AG09309 (cell line): ENCODE results near the gene RHOB.
"Not testable (repeated sequence)": the region's sequence is repeated elsewhere in the genome, so short reads cannot be mapped to it uniquely, and the experiment has no call there.

Experiments
- DNase-seq: peaks from one replicate; pipeline ENCODE4 v3.0.0-alpha.2; 2010; ENCODE audit warnings: low read depth
- H3K4me3 ChIP-seq: 2 replicates; pipeline ENCODE4 v1.5.1; 2011; ENCODE audit warnings: mild to moderate bottlenecking, low read depth, low read length, moderate library complexity; ENCODE audit not compliant: control insufficient read depth
- TF ChIP-seq, protein P1 (sequence below): IDR thresholded peaks from 2 replicates; pipeline ENCODE4 v1.5.1; 2011; ENCODE audit warnings: mild to moderate bottlenecking, low read depth, low read length, inconsistent platforms; ENCODE audit not compliant: insufficient read depth, control insufficient read depth; ENCODE audit errors: missing control alignments

The RHOB gene

DNA sequence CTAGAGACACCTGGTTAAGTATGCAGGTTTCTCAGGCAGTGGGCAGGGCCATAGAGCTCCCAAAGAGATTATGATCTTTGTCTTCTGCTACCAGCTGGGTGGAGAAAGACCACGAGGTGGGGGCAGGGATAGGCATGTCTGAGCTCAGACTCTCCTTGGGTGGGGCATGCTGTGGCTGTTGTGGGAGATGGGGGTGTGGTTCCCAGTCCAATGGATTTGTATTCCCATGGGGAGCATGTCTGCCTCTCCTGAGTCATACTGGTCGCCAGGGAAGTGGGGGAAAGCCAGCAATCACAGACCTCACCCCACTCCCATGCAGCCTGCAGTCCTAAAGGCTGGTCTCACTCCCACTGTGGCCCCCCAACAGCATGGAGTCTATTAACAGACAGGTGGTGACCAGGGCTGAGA is 31.4 kb upstream of the RHOB start:
- no peak for DNase-seq
- TF ChIP-seq, protein P1, sequence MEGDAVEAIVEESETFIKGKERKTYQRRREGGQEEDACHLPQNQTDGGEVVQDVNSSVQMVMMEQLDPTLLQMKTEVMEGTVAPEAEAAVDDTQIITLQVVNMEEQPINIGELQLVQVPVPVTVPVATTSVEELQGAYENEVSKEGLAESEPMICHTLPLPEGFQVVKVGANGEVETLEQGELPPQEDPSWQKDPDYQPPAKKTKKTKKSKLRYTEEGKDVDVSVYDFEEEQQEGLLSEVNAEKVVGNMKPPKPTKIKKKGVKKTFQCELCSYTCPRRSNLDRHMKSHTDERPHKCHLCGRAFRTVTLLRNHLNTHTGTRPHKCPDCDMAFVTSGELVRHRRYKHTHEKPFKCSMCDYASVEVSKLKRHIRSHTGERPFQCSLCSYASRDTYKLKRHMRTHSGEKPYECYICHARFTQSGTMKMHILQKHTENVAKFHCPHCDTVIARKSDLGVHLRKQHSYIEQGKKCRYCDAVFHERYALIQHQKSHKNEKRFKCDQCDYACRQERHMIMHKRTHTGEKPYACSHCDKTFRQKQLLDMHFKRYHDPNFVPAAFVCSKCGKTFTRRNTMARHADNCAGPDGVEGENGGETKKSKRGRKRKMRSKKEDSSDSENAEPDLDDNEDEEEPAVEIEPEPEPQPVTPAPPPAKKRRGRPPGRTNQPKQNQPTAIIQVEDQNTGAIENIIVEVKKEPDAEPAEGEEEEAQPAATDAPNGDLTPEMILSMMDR = no peak
- no peak overlapping the region for H3K4me3 ChIP-seq

DNA sequence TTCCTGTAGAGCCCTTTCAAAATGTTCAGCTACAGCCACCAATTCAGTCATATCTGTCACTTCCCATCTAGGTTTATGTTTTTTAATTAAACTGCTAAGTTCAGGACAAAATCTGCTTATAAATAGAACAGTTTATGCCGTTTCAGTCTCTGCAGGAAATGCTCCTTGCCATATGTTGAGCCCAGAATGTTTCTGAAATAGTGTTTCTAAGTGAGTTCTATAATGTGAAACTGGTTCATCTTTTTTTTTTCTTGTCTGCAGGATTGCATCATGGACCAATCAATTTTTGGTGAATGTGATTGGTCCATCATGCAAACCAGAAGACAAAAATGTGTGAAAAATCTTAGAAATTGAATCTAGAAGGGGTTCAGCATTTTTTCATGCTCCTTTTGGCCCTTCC is 30.2 kb upstream of the RHOB start:
- DNase-seq = no peak

DNA sequence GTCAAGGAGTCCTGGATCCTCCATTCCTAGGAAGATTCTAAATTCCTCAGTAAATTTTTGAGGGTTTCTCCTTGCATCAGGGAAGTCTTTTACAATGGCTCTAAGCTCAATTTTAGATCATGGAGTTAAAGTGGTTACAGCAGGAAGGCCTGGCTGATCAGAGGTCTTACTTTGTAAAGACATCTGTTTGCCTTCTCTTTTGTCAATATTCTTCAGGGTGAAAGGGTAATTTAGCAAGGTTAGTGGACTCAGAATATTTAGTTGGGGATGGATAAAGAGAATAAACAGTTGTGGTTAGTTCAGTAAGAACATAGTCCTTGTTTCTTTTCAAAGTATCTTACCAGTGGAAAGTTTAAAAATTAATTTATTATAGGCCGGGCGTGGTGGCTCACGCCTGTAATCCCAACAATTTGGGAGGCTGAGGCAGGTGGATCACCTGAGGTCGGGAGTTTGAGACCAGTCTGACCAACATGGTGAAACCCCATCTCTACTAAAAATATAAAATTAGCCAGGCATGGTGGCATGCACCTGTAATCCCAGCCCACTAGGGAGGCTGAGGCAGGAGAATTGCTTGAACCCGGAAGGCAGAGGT is 29.5 kb upstream of the RHOB start:
- DNase-seq, H3K4me3 ChIP-seq: not testable (repeated sequence)

More for the DNA sequence above, 30.2 kb upstream of the RHOB start:
- TF ChIP-seq, protein P1 = no peak
- no peak overlapping the region for H3K4me3 ChIP-seq

DNA sequence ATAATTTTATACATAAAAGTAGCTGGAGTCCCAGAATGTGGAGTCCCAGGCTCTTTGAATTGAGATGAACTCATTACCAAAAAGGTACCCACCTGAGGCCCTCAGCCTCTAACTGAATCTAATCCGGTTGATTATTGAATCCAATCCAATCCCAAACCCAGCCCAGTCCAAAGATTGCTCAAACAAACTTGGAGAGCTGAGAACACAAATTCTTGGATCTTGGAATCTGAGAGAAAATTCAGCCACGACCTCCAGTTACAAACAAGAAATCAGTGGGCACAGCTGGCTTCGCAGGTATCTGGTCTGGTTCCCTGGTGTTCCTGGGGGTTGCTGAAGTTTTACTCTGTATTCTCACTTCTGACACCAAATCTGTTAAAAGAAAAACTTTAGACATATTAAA is 28.4 kb upstream of the RHOB start:
- TF ChIP-seq, protein P1 = no peak
- DNase-seq = no peak
- H3K4me3 ChIP-seq = no peak overlapping the region

DNA sequence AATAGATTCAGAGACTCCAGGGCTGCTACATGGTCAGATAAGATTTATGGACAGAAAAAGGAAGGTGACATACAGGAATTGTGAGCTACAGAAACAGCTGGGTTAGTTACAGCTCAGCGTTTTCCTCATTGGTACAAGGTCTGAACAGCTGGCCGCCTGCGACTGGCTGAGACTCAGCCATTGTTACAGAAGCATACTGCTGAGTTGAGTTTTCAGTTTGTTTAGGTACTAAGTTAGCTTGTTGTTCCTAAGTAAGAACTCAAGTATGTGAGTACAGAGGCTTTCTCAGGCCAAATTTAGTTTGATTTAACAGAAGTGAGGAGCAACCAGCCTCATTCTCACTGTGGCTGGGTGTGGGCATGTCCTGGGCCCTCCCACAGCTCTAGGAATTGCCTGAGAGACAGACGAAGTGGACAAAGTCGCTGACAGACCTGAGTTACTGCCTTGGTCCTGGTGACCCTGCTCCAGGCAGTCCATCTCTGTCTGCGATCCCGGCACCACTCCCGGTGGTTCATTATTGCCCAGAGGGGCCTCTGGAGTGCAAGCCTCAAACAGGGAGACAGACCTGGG is 27.8 kb upstream of the RHOB start:
- DNase-seq = no peak
- TF ChIP-seq, protein P1 = no peak
- no peak overlapping the region for H3K4me3 ChIP-seq

DNA sequence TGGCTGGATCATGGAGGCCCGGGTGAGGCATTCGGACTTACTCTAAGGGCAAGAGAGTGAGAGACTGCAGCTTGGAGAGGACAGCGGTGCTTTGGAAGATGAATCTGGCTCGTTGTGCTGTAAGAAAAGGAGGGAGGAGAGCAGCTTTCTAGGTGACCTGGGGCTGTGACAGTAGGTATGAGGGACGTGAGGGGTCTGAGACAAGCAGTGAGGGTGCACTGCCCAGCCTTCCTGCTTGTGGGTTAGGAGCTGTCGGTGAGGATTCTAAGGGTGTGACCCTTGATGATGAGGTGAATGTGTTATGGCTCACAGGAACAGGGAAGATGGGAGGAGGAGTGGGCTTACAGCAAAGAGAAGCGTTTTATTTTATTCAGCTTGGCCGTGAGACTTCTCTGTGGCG is 27.1 kb upstream of the RHOB start:
- no peak for DNase-seq
- TF ChIP-seq, protein P1 = no peak
- no peak overlapping the region for H3K4me3 ChIP-seq

DNA sequence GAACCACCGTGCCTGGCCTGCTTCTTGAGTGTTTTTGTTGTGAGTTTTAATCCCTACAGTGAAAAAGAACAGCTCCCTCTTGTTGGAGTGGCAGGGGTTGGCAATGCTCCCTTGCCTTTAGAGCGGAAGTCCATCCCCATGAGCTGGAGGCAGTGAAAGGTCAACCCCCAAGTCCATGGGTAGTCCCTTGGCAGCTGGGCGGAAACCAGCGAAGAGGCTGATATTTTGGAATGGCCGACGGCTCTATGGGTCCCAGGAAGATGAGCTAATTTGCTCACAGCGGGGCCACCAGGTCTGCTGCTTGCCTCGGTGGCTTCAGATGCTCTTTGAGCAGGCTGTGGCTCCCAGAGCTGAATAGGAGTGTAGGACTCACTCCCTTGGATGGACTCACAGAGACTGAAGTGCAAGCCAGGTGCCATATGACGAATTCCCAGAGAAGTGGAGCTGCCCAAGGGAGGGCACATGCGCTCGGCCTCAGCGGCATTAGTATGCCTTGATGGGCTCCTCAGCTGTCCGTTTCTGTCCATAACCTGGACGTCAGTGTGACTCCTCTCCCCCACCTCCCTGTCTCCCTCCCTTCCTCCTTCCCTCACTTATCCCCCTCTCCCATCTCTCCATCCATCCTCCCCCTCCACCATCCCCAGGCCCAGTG is 25.4 kb upstream of the RHOB start:
- no peak overlapping the region for H3K4me3 ChIP-seq
- no peak for DNase-seq
- TF ChIP-seq, protein P1 = no peak
